GM23248 (cell line): ENCODE results near the gene TEX26.

ENCODE experiments used
- EZH2 ChIP-seq: fragments of 200-600 bp; sonication (generic); IDR thresholded peaks from 2 replicates; pipeline ENCODE4 v1.6.1; 2018; ENCODE audit warnings: antibody characterized with exemption, mild to moderate bottlenecking; ENCODE audit not compliant: insufficient read depth, poor library complexity, severe bottlenecking
- EZH2phosphoT487 ChIP-seq: fragments of 200-600 bp; sonication (generic); IDR thresholded peaks from 2 replicates; pipeline ENCODE4 v1.6.1; 2018; ENCODE audit warnings: antibody characterized with exemption, moderate library complexity, mild to moderate bottlenecking, low read depth; ENCODE audit not compliant: insufficient read depth

- no peak for TF ChIP-seq EZH2
- TF ChIP-seq EZH2phosphoT487: no peak
Measured at GRCh38 chr13:31014456-31014855, 82.0 kb downstream of the TEX26 start.
